Measurements from ENCODE around the gene TNIK. TPM values are rescaled to one million over a fixed set of nuclear protein-coding genes. Genes with fewer than 3 reads are reported as not detected.

The TNIK gene
- total and polyA plus RNA-seq, 2 of the 13 experiments (the other 11 are each of a cell fraction or from before 2014, with no cell fraction given), result 0.15 to 0.22 TPM

- intact Hi-C loops (cut with micrococcal nuclease; ENCODE audit: unreplicated experiment) (no loop called here), in situ Hi-C loops (cut with HindIII; ENCODE audit: extremely low pct_ligation_motif_present, low pct_unique_long_range_greater_than_20kb) (no loop called here)
- 92% methylated on average over 1 of the region's 1 CpG for WGBS (ENCODE audit: low lambda C conversion rate)
- no TSS peak for BruUV-seq (replicated peaks)
- no peak for ATAC-seq
- no peaks in the 10 kb centered on the region; a peak in 1 of 5 replicates for H3K27me3 ChIP-seq (ENCODE audit: control insufficient read depth in 1 of 2, insufficient read depth in 2 of 2, low read length in 2 of 2)
- no peak overlapping the region for H3K27ac ChIP-seq (ENCODE audit: extremely low read length, insufficient read depth, low read length)
- no peaks in the 10 kb centered on the region for H3K79me2 ChIP-seq (ENCODE audit: insufficient read depth, low read length)
- no peak overlapping the region for H2AFZ ChIP-seq (ENCODE audit: low read length)
- no peak for FAIRE-seq
- no peak overlapping the region for H3K4me3 ChIP-seq (replicated peaks in 1 of 3; ENCODE audit: insufficient read depth in 1 of 3, low read depth in 2 of 3, low read length in 3 of 3)
- H3K36me3 ChIP-seq (replicated peaks in 1 of 2; ENCODE audit: control insufficient read depth in 1 of 2, insufficient read depth in 2 of 2, low read length in 2 of 2), result no peaks in the 10 kb centered on the region
- POLR2A ChIA-PET, result no interaction called here
- no peak for DNase-seq (ENCODE audit: low spot score)
- TF ChIP-seq LBX2 (CRISPR knock-in tag; IDR thresholded peaks at IDR 0.05; ENCODE audit: borderline replicate concordance), result no peak
- no peak for TF ChIP-seq STAT6 (CRISPR knock-in tag; IDR thresholded peaks at IDR 0.05; ENCODE audit: borderline replicate concordance)
- H3K9ac ChIP-seq (ENCODE audit: insufficient read depth, low read depth, low read length), result no peak overlapping the region
- H4K20me1 ChIP-seq (ENCODE audit: insufficient read depth, low read length), result no peaks in the 10 kb centered on the region
- H3K9me3 ChIP-seq (ENCODE audit: low read length), result no peaks in the 10 kb centered on the region
- H3K4me1 ChIP-seq (ENCODE audit: insufficient read depth, low read length), result peaks cover 12% of the 10 kb centered on the region
- CTCF ChIA-PET (ENCODE audit: low intra/inter-chr PET ratio, low total read pairs), result no interaction called here
- H3K4me2 ChIP-seq (ENCODE audit: low read depth, low read length), result no peak overlapping the region
Measured at GRCh38 chr3:171135549-171135948, 324.7 kb downstream of the TNIK start.

GRCh38 chr3:171133796-171134569, 326.2 kb downstream of the TNIK start:
- Histone ChIP-seq H3K9ac (ENCODE audit: insufficient read depth, low read depth, low read length) (no peak overlapping the region), H3K9me3 (ENCODE audit: low read length) (no peaks in the 10 kb centered on the region), H3K27me3 (ENCODE audit: control insufficient read depth in 1 of 2, insufficient read depth in 2 of 2, low read length in 2 of 2) (no peaks in the 10 kb centered on the region; a peak in 1 of 5 replicates), H3K36me3 (replicated peaks in 1 of 2; ENCODE audit: control insufficient read depth in 1 of 2, insufficient read depth in 2 of 2, low read length in 2 of 2) (no peaks in the 10 kb centered on the region), H3K27ac (ENCODE audit: extremely low read length, insufficient read depth, low read length) (no peak overlapping the region), H3K4me2 (ENCODE audit: low read depth, low read length) (no peak overlapping the region), H3K79me2 (ENCODE audit: insufficient read depth, low read length) (no peaks in the 10 kb centered on the region), H2AFZ (ENCODE audit: low read length) (no peak overlapping the region), H4K20me1 (ENCODE audit: insufficient read depth, low read length) (no peaks in the 10 kb centered on the region), H3K4me1 (ENCODE audit: insufficient read depth, low read length) (peaks cover 28% of the 10 kb centered on the region), H3K4me3 (replicated peaks in 1 of 3; ENCODE audit: insufficient read depth in 1 of 3, low read depth in 2 of 3, low read length in 3 of 3) (no peak overlapping the region)
- TF ChIP-seq FOSL2 (CRISPR knock-in tag; IDR thresholded peaks at IDR 0.05), result peak; percentile 55; the same call in 1 of the 2 replicates
- no peak for TF ChIP-seq EEA1 (CRISPR knock-in tag; IDR thresholded peaks at IDR 0.05; ENCODE audit: borderline replicate concordance)
- in situ Hi-C loops (cut with HindIII; ENCODE audit: extremely low pct_ligation_motif_present, low pct_unique_long_range_greater_than_20kb), result no loop called here
- no peak for FAIRE-seq
- CTCF ChIA-PET (ENCODE audit: low intra/inter-chr PET ratio, low total read pairs), result no interaction called here
- POLR2A ChIA-PET, result no interaction called here
- BruUV-seq (replicated peaks), result no TSS peak
- intact Hi-C loops (cut with micrococcal nuclease; ENCODE audit: unreplicated experiment), result no loop called here
- WGBS (ENCODE audit: low lambda C conversion rate), result 78% methylated on average over 5 of the region's 5 CpGs
- no peak for ATAC-seq
- DNase-seq (ENCODE audit: low spot score), result no peak

Data from HepG2 (cell line).